Mucosa of descending colon (tissue), 3 donors: ENCODE results near the gene MZT2B. TPM values are rescaled to one million over a fixed set of nuclear protein-coding genes. Genes with fewer than 3 reads are reported as not detected.
A peak's percentile ranks its signal among the peaks of the same experiment; 100 is the strongest.
"Not testable (repeated sequence)": the region's sequence is repeated elsewhere in the genome, so short reads cannot be mapped to it uniquely, and the experiment has no call there.

ENCODE experiments used
- ATAC-seq: fragments of 200-7000 bp; cut with Tn5 transposase; one replicate; pipeline ENCODE4 v1.9.1; 2020; ENCODE audit warnings: mild to moderate bottlenecking, moderate library complexity
- DNase-seq, 3 donors: peaks; one replicate each; pipeline ENCODE4 v3.0.0-alpha.2; 2020
- H3K36me3 ChIP-seq: fragments of 200-600 bp; one replicate; pipeline ENCODE4 v1.8.0; 2021; ENCODE audit warnings: low read depth, mild to moderate bottlenecking
- H3K4me1 ChIP-seq: fragments of 200-600 bp; one replicate; pipeline ENCODE4 v1.8.0; 2021; ENCODE audit warnings: low read depth, mild to moderate bottlenecking
- H3K4me3 ChIP-seq: fragments of 200-600 bp; one replicate; pipeline ENCODE4 v1.8.0; 2021; ENCODE audit warnings: mild to moderate bottlenecking
- H3K9me3 ChIP-seq: fragments of 200-600 bp; one replicate; pipeline ENCODE4 v1.8.0; 2021; ENCODE audit warnings: mild to moderate bottlenecking
- CTCF ChIP-seq: fragments of 200-600 bp; IDR thresholded peaks from one replicate; pipeline ENCODE4 v1.8.0; 2022; ENCODE audit warnings: antibody characterized with exemption, mild to moderate bottlenecking
- intact Hi-C, 2 donors: fragments of 100-400 bp; cut with DNase I in 1 of 2; cut with micrococcal nuclease in 1 of 2; formaldehyde crosslinking; loops; one replicate each; pipeline versions ENCODE4 v1.11.0 to v1.11.1; 2022; cut with DNase I, micrococcal nuclease
- total RNA-seq, 3 donors: library from RNA; stranded (reverse); fragmentation: NEBNext Ultra II Directional in 2 of 3; extraction: Animal tissue kit (Norgen Biotek cat#: 25700) in 2 of 3; gene quantifications; one replicate each; pipeline versions ENCODE4 v1.2.1 to v1.2.4, GENCODE V29; 2021 to 2023
- donor health status: DM: no; HTN: no; CAD: no; lungs with moderate emphysema.
- donor health status: DM: no; HTN: no; CAD: no.
- donor health status: DM: no; HTN: yes; CAD: no.

Gene MZT2B
- total RNA-seq, 3 donors from 2014 or later: 171 to 215 (median 210) TPM

GRCh38 chr2:130158631-130159030 lies 23.4 kb upstream of the MZT2B start:
- intact Hi-C loops: no loop called here
- DNase-seq (no peak), ATAC-seq (no peak)
- Histone ChIP-seq H3K36me3 (peaks cover 3% of the 10 kb centered on the region), H3K4me3 (no peak overlapping the region), H3K9me3 (no peaks in the 10 kb centered on the region), H3K4me1 (no peaks in the 10 kb centered on the region)
- TF ChIP-seq CTCF: no peak

- DNase-seq, H3K4me1 ChIP-seq, ATAC-seq, H3K36me3 ChIP-seq, H3K4me3 ChIP-seq, H3K9me3 ChIP-seq, intact Hi-C loops: not testable (repeated sequence)
Measured at GRCh38 chr2:130159376-130159775, 22.7 kb upstream of the MZT2B start.

GRCh38 chr2:130160131-130160530 lies 21.9 kb upstream of the MZT2B start:
- Histone ChIP-seq H3K4me3 (no peak overlapping the region), H3K9me3 (no peaks in the 10 kb centered on the region), H3K36me3 (peaks cover 7% of the 10 kb centered on the region), H3K4me1 (no peaks in the 10 kb centered on the region)
- ATAC-seq (no peak), DNase-seq (peak in 1 of 3 donors; percentile 18)
- intact Hi-C loops: no loop called here
- no peak for TF ChIP-seq CTCF

- H3K9me3 ChIP-seq, H3K36me3 ChIP-seq, ATAC-seq, H3K4me3 ChIP-seq, intact Hi-C loops, H3K4me1 ChIP-seq: not testable (repeated sequence)
- peak in 1 of 3 donors; percentile 21 for DNase-seq
Measured at GRCh38 chr2:130160838-130161705, 21.0 kb upstream of the MZT2B start.

GRCh38 chr2:130162486-130162885 lies 19.6 kb upstream of the MZT2B start:
- H3K4me3 ChIP-seq, H3K9me3 ChIP-seq, ATAC-seq, H3K4me1 ChIP-seq, DNase-seq, intact Hi-C loops, H3K36me3 ChIP-seq: not testable (repeated sequence)

GRCh38 chr2:130162968-130163367 lies 19.1 kb upstream of the MZT2B start:
- Histone ChIP-seq H3K4me1 (no peaks in the 10 kb centered on the region), H3K36me3 (peaks cover 7% of the 10 kb centered on the region), H3K4me3 (no peak overlapping the region), H3K9me3 (no peaks in the 10 kb centered on the region)
- intact Hi-C loops: no loop called here
- DNase-seq (no peak), ATAC-seq (no peak)
- no peak for TF ChIP-seq CTCF

GRCh38 chr2:130165293-130166016 lies 16.6 kb upstream of the MZT2B start:
- peaks cover 7% of the 10 kb centered on the region for H3K36me3 ChIP-seq

GRCh38 chr2:130166611-130167010 lies 15.5 kb upstream of the MZT2B start:
- H3K36me3 ChIP-seq, intact Hi-C loops, ATAC-seq, DNase-seq, H3K4me3 ChIP-seq, H3K4me1 ChIP-seq, H3K9me3 ChIP-seq: not testable (repeated sequence)

More at GRCh38 chr2:130165293-130166016, 16.6 kb upstream of the MZT2B start:
- Histone ChIP-seq H3K4me3 (no peak overlapping the region), H3K9me3 (no peaks in the 10 kb centered on the region), H3K4me1 (no peaks in the 10 kb centered on the region)
- no peak for TF ChIP-seq CTCF
- no peak for ATAC-seq
- intact Hi-C loops: no loop called here
- DNase-seq: no peak

- H3K4me3 ChIP-seq, H3K4me1 ChIP-seq, intact Hi-C loops, H3K9me3 ChIP-seq, H3K36me3 ChIP-seq, DNase-seq, ATAC-seq: not testable (repeated sequence)
Measured at GRCh38 chr2:130169163-130169562, 12.9 kb upstream of the MZT2B start.
